Choroid plexus epithelial cell (primary cell): ENCODE measurements around the gene DNAJC25.
"Not testable (repeated sequence)": the region's sequence is repeated elsewhere in the genome, so short reads cannot be mapped to it uniquely, and the experiment has no call there.

ENCODE experiments used
- DNase-seq: peaks from one replicate; pipeline ENCODE4 v3.0.0-alpha.2; 2010; ENCODE audit warnings: low read depth
- H3K4me3 ChIP-seq: 2 replicates; pipeline ENCODE4 v1.5.1; 2011; ENCODE audit warnings: low read depth, mild to moderate bottlenecking, control low read depth, low read length, moderate library complexity
- CTCF ChIP-seq: conservative IDR thresholded peaks from 2 replicates; pipeline ENCODE4 v1.5.1; 2011; ENCODE audit warnings: low read depth, mild to moderate bottlenecking, control low read depth, inconsistent platforms, low read length, moderate library complexity

DNAJC25 gene

GRCh38 chr9:111663301-111663823 lies 32.2 kb downstream of the DNAJC25 start:
- no peak for TF ChIP-seq CTCF
- no peak for DNase-seq
- no peak overlapping the region for H3K4me3 ChIP-seq

DNA sequence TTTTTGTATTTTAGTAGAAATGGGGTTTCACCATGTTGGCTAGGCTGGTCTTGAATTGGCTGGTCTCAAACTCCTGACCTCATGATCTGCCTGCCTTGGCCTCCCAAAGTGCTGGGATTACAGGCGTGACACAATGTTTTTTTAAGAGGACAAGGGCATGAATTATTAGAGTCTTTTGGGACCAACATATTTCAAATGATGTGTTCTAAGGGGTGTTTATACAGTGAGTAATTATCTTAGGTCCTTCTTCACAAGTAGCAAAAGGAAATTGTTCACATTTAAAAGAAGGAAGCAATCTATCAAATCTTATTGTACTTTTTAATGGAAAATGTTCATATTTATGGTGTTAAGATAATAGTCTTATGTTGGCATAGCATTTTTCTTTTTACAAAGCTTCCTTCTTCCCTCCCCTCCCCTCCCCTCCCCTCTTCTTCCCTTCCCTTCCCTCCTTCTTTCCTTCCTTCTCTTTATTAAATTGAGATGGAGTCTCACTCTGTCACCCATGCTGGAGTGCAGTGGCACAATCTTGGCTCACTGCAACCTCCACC lies 37.0 kb downstream of the DNAJC25 start:
- no peak for DNase-seq
- H3K4me3 ChIP-seq, result no peak overlapping the region
- TF ChIP-seq CTCF, result no peak

- not testable (repeated sequence) for H3K4me3 ChIP-seq, DNase-seq
These were observed 37.5 kb downstream of the DNAJC25 start for GRCh38 chr9:111668601-111669000.

- no peak for DNase-seq
- H3K4me3 ChIP-seq, result no peak overlapping the region
- TF ChIP-seq CTCF, result no peak
These were observed 43.2 kb downstream of the DNAJC25 start for GRCh38 chr9:111674319-111674718.

- no peak overlapping the region for H3K4me3 ChIP-seq
- no peak for TF ChIP-seq CTCF
- DNase-seq, result no peak
These were observed 45.0 kb downstream of the DNAJC25 start for GRCh38 chr9:111676116-111676515.

DNA sequence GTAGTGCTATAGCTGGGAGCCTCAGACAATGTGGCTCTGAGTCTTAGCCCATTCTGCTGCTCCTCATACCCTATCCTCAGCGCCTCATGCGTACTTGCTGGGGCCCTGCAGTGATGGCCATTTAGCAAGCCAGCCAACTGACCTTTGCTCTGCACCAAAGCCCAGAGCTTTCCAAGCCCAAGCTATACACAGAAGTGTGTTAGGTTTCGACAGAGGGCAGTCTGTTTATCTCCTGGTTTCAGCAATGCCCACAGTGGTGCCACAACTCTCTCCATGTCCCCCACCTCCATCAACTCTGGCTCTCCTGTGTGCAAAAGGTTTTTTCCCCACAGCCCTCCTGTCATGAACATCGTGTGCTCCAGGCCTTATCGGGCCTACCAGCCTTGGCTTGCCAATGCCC lies 47.2 kb downstream of the DNAJC25 start:
- no peak for DNase-seq
- no peak overlapping the region for H3K4me3 ChIP-seq
- TF ChIP-seq CTCF, result no peak

DNA sequence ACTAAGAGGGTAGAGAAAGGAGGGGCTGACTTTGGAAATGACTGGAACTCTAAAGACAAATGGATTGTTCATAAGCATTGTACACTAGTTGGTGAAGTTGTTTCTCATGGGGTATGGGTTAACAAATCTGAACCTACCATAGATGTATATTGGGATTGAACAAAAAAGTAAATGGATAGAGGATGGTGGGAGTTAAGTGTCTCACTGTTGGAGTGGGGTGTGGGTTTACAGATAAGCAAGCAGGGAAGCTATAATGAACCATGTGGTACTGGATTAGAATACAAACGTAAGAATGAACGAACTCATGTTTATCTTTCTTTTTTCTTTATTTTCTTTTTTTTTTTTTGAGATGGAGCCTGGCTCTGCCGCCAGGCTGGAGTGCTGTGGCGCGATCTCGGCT lies 48.1 kb downstream of the DNAJC25 start:
- H3K4me3 ChIP-seq, result no peak overlapping the region
- DNase-seq, result no peak
- no peak for TF ChIP-seq CTCF
